Nephron progenitor cell (in vitro differentiated cells): ENCODE results near the gene SNCAIP.
"Not testable (repeated sequence)": the region's sequence is repeated elsewhere in the genome, so short reads cannot be mapped to it uniquely, and the experiment has no call there.

Experiments
- DNase-seq: peaks from one replicate; pipeline ENCODE4 v3.0.0; 2021
- H3K27ac Mint-ChIP-seq: 2 replicates; pipeline ENCODE4 v1.8.0; 2021; ENCODE audit warnings: mild to moderate bottlenecking, moderate library complexity, mixed read lengths
- H3K27me3 Mint-ChIP-seq: 2 replicates; pipeline ENCODE4 v1.8.0; 2021; ENCODE audit warnings: mild to moderate bottlenecking, low read depth, mixed read lengths; ENCODE audit not compliant: poor library complexity
- H3K36me3 Mint-ChIP-seq: 2 replicates; pipeline ENCODE4 v1.8.0; 2021; ENCODE audit warnings: low read depth, mixed read lengths
- H3K4me1 Mint-ChIP-seq: 2 replicates; pipeline ENCODE4 v1.8.0; 2021; ENCODE audit warnings: mixed read lengths
- H3K4me3 Mint-ChIP-seq: 2 replicates; pipeline ENCODE4 v1.8.0; 2021; ENCODE audit warnings: mild to moderate bottlenecking, moderate library complexity, mixed read lengths
- H3K9me3 Mint-ChIP-seq: 2 replicates; pipeline ENCODE4 v1.8.0; 2021; ENCODE audit warnings: mild to moderate bottlenecking, moderate library complexity, mixed read lengths
- TF ChIP-seq, protein P1 (sequence below): fragments of 200-600 bp; sonication (generic); IDR thresholded peaks from 2 replicates; pipeline ENCODE4 v1.5.0; 2021; ENCODE audit warnings: antibody characterized with exemption

Gene SNCAIP

DNA sequence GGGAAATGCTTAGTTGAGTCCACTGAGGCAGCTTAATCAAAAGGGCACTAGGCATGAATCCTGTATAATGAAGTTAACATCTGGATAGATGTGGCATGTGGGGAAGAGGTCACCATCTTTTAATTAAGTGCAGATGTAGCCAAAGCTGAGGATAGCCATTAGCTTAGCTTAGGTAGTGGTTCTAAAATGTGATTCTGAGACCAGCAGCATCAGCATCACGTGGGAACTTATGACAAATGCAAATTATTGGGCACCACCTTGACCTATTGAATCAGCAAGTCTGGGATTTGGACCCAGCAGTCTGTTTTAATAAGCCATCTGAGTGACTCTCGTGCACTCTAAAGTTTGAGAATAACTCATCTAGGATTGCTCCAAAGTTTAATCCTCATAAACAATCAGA lies 63.8 kb downstream of the SNCAIP start:
- Mint-ChIP-seq H3K27ac (no peak overlapping the region), H3K27me3 (no peaks in the 10 kb centered on the region), H3K4me3 (no peak overlapping the region), H3K36me3 (no peaks in the 10 kb centered on the region), H3K9me3 (peaks cover 8% of the 10 kb centered on the region), H3K4me1 (no peaks in the 10 kb centered on the region)
- TF ChIP-seq, protein P1, sequence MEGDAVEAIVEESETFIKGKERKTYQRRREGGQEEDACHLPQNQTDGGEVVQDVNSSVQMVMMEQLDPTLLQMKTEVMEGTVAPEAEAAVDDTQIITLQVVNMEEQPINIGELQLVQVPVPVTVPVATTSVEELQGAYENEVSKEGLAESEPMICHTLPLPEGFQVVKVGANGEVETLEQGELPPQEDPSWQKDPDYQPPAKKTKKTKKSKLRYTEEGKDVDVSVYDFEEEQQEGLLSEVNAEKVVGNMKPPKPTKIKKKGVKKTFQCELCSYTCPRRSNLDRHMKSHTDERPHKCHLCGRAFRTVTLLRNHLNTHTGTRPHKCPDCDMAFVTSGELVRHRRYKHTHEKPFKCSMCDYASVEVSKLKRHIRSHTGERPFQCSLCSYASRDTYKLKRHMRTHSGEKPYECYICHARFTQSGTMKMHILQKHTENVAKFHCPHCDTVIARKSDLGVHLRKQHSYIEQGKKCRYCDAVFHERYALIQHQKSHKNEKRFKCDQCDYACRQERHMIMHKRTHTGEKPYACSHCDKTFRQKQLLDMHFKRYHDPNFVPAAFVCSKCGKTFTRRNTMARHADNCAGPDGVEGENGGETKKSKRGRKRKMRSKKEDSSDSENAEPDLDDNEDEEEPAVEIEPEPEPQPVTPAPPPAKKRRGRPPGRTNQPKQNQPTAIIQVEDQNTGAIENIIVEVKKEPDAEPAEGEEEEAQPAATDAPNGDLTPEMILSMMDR, result no peak
- DNase-seq, result no peak

DNA sequence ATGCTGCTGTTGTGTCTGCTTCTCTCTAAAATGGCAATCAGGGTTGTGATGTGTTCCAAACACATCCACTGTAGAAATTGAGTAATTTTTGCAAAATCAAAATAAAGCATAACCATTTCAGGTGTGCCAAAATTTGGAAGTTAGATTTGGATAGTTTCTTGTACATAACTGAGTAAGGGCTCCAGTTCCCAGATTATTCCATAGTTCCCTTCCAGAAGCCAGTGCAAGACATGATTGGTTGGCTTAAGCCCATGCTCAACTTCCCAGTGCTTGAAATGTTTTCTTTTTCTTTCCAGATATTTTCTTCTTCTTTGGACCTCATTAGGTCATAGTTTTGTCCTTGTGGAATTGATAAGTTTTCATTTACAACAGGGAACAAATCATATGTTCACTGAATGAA lies 64.2 kb downstream of the SNCAIP start:
- Mint-ChIP-seq H3K9me3 (peaks cover 8% of the 10 kb centered on the region), H3K4me1 (no peaks in the 10 kb centered on the region), H3K27me3 (no peaks in the 10 kb centered on the region), H3K4me3 (no peak overlapping the region), H3K27ac (no peak overlapping the region), H3K36me3 (no peaks in the 10 kb centered on the region)
- DNase-seq, result no peak
- TF ChIP-seq, protein P1, result no peak

DNA sequence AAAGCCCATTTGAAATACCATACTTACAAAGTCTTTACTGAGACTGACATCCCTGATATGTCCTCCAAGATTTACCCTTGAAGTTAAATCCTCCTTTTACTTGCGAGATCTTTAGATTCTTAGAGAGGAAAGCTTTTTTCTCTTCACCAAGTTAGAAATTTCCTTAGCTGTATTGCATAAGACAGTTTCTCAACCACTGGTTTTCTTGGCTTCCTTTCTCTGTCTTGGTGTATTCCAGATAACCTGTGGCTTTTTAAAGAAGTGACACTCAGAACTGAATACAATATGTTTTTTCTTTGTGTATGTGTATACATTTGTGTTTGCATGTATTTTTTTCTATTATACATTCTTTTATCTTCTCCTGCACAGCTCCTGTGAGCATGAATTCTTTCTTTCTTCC lies 65.0 kb downstream of the SNCAIP start:
- H3K27me3 Mint-ChIP-seq, result no peaks in the 10 kb centered on the region
- H3K4me3 Mint-ChIP-seq, result no peak overlapping the region
- H3K27ac Mint-ChIP-seq, result no peak overlapping the region
- H3K9me3 Mint-ChIP-seq, result peaks cover 12% of the 10 kb centered on the region
- DNase-seq, result no peak
- no peaks in the 10 kb centered on the region for H3K4me1 Mint-ChIP-seq
- peaks cover 2% of the 10 kb centered on the region for H3K36me3 Mint-ChIP-seq
- TF ChIP-seq, protein P1, result no peak

DNA sequence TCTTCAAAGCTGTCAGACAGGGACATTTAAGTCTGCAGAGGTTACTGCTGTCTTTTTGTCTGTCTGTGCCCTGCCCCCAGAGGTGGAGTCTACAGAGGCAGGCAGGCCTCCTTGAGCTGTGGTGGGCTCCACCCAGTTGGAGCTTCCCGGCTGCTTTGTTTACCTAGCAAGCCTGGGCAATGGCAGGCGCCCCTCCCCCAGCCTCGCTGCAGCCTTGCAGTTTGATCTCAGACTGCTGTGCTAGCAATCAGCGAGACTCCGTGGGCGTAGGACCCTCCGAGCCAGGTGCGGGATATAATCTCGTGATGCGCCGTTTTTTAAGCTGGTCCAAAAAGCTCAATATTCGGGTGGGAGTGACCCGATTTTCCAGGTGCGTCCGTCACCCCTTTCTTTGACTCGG lies 70.9 kb downstream of the SNCAIP start:
- peaks cover 15% of the 10 kb centered on the region for H3K4me1 Mint-ChIP-seq
- peaks cover 28% of the 10 kb centered on the region for H3K9me3 Mint-ChIP-seq
- H3K27me3 Mint-ChIP-seq, H3K27ac Mint-ChIP-seq, H3K4me3 Mint-ChIP-seq, DNase-seq: not testable (repeated sequence)
- H3K36me3 Mint-ChIP-seq, result peaks cover 15% of the 10 kb centered on the region

DNA sequence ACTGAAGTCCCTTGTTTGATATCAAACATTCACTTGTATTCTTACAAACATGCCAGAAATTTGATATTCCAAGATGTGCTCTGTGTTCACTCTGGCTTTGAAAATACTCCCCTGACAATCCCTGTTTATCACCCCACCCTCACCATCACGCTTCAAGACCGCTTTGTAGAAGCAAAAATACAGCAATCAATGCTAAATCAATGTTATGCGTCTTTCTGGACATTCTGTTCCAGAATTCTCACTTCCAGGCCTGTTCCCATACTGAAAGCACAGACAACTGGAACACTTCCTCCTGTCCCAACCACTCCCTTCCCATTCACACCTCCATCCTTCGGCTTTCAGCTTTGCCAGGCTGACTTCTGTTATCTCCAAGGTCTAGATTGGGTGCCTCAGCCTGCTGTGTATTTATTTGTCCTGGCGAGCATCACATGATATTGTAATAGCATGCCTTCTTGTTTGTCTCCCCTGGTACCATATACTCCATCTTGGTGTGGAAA lies 72.8 kb downstream of the SNCAIP start:
- H3K27ac Mint-ChIP-seq, result no peak overlapping the region
- H3K9me3 Mint-ChIP-seq, result peaks cover 28% of the 10 kb centered on the region
- TF ChIP-seq, protein P1, result no peak
- no peak overlapping the region for H3K4me3 Mint-ChIP-seq
- peaks cover 15% of the 10 kb centered on the region for H3K4me1 Mint-ChIP-seq
- peaks cover 15% of the 10 kb centered on the region for H3K36me3 Mint-ChIP-seq
- H3K27me3 Mint-ChIP-seq, result no peaks in the 10 kb centered on the region
- DNase-seq, result no peak

DNA sequence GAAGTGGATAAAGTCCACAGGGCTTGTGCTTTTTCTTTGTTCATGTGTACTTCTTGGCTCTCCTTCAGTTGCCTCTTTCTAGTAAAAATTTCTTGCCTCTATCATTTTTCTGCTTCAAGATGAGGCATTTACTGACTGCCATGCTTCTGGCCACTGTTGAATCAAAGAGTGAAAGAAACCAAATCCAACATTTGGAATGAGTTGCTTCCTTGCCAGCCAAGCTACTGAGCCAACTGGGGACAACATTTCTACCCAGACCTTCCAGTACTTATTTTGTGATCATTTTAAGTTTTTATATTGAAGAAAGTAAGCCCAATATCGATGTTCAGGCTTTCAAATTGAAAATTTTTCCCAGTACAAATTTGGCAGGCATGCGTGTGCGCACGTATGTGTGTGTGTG lies 73.2 kb downstream of the SNCAIP start:
- Mint-ChIP-seq H3K4me1 (peaks cover 19% of the 10 kb centered on the region), H3K9me3 (peaks cover 24% of the 10 kb centered on the region), H3K36me3 (peaks cover 15% of the 10 kb centered on the region), H3K27me3 (no peaks in the 10 kb centered on the region), H3K4me3 (no peak overlapping the region), H3K27ac (no peak overlapping the region)
- TF ChIP-seq, protein P1, result no peak
- no peak for DNase-seq
